ENCODE measurements around the gene ZNF746.
"Not testable (repeated sequence)": the region's sequence is repeated elsewhere in the genome, so short reads cannot be mapped to it uniquely, and the experiment has no call there.

The ZNF746 gene

DNA sequence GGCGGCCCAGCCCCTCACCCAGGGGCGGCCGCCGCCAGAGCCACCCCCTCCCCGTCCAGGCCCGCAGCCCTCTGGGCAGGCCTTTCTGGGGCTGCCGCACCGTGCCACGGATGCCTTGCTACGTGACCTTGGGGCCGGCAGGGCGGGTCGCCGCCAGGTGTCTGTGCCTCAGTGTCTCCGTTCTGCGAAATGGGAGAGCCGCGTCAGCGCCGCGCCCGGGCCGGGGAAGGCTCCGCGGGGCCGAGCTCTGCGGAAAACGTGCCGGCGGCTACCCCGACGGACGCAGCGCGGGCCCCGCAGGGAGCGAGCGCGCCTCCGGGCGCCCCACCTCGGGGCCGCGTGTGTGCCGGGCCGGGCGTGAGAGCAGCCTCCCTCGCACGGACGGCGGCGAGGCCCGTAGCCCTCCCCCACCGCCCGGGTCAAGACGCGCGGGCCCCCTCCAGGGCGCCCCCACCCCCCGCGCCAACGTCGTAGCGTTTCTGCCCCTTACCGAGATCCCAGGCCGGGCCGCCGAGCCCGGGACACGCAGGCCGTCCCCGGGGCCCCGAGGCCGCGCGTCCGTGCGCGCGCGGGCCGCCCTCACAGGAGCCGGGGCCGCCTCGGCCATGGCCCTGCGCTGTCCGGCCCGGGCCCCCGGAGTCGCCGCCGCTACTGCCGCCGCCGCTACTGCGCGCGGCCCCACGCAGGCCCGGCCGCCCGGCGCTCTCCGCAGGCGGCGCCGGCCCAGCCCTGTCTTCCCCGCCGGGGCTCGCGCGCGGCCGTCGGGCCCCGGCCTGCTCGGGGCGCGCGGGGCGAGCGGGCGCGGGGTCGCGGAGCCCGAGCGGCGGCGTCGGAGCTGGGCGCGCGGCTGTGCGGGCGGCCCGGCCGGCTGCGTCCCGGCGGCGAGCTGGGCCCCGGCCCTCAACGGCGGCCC is 37.8 kb downstream of the ZNF746 start:
- in situ Hi-C loops (cut with MboI; ENCODE audit: low sequenced_read_pairs) = no loop called here

DNA sequence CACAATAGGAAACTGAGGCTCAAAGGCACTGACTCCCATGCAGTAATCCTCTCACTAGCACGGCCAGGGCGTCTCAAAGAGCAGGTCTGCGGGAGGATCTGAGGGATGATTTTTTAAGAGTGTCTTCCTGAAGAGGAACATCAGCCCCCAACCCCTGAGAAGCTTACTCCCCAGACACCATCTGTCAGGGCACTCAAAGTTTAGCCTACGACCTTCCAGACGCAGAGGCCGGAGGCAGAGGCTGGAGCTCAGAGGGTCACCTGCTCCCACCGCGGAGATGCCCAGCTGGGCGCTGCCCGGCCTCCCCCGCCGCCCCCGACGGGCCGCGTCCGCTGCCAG is 38.4 kb downstream of the ZNF746 start:
- in situ Hi-C loops (cut with MboI; ENCODE audit: low sequenced_read_pairs) = no loop called here

DNA sequence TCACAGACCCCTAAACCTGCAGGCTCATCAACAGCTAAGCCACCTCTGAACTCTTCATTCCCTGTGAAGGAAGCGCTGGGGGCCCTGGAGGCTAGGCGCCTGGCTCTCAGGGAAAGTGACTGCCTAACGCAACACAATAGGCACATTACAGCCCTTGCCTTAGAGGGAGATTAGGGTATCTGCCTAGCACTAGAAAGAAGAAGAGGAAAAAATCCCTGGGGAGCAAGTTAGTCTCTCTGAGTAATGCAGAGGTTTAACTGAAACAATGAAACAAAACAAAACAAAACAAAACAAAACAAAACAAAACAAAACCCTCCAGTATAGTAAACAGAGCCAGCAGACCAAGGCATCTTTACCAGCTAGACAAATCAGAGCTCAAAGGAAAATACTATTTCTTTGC is 39.4 kb downstream of the ZNF746 start:
- in situ Hi-C loops (cut with MboI; ENCODE audit: low sequenced_read_pairs) = no loop called here

- in situ Hi-C loops (cut with MboI; ENCODE audit: low sequenced_read_pairs) = no loop called here
Observed at GRCh38 chr7:149457766-149458165, 39.8 kb downstream of the ZNF746 start.

- in situ Hi-C loops (cut with MboI; ENCODE audit: low sequenced_read_pairs) = no loop called here
Observed at GRCh38 chr7:149456506-149457421, 40.8 kb downstream of the ZNF746 start.

GRCh38 chr7:149455175-149455950 is 42.2 kb downstream of the ZNF746 start:
- in situ Hi-C loops (cut with MboI; ENCODE audit: low sequenced_read_pairs) = no loop called here

DNA sequence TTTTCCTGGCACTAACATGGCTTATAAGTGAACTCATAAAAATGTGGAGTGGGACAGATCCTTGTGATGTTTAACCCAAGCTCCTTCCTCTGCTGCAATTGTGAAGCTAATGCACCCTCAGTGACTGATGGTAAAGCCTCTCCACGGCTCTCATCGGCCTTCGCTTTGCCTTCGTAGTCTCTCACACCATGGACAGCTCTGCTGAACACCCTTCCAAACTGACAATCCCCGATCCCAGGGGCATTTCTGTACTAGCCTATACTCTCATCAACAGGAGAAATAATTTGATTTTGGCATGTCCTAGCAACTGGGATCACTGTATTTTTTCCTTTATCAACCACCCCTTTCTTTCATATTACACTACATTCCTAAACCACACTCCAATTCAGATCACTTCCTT is 42.9 kb downstream of the ZNF746 start:
- in situ Hi-C loops (cut with MboI; ENCODE audit: low sequenced_read_pairs) = no loop called here

GRCh38 chr7:149454006-149454405 is 43.6 kb downstream of the ZNF746 start:
- in situ Hi-C loops (cut with MboI; ENCODE audit: low sequenced_read_pairs) = no loop called here

DNA sequence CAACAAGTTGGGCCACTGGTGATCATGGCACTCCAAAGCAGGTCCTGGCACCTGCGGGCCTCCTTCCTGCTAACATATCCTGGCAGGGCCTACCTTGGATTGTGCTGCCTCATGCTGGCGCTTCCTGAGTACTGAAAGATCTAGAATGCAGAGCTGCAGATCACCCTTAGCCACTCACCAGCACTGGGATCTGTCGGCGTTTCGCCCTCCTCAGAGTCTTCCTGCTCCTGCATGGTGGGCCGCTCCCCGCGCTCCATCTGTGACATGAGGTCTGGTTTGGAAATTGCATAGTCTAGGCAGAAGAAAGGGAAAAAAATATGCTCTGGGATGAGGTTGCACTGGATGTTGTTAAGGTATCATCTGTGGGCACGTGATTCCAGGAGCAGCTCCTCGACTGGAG is 46.8 kb downstream of the ZNF746 start:
- in situ Hi-C loops (cut with MboI; ENCODE audit: low sequenced_read_pairs) = no loop called here

DNA sequence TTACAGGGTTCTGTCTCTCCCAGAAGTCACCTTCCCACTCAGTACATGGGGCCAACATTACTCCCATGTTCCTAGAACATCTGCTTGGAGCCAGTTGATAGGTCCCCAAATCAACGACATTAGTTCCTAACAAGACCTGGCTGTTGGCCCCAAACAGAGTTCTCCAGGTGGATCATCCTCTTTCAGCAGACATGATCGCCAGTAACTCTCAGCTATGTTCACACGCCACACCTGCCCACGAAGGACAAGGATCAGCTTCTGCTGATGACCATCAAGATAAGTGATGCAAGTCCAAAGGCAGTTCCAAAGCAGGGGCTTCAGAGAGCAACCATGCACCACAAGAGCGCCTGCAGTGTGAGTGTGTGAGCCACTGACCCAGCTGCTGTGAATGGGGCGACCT is 47.7 kb downstream of the ZNF746 start:
- in situ Hi-C loops (cut with MboI; ENCODE audit: low sequenced_read_pairs) = no loop called here

DNA sequence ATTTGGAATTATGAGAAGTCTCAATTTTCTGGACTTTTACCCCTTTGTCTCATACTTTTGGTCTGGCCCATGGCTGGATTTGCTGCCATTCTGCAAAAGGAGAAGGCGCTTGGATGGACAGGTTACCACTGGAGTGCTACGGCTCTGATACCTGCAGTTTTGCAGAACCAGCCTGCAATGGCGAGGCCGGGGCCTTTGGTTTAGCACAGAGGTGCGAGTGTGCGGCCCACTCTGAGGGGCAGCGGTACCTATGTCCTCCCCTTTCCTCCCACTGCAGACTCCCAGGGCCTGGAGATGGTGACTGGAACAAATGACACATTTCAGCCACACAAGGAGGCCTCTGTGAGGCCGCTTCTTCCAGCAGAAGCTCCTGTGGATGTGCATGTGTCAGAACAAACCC is 48.6 kb downstream of the ZNF746 start:
- in situ Hi-C loops (cut with MboI; ENCODE audit: low sequenced_read_pairs) = no loop called here

- in situ Hi-C loops (cut with MboI; ENCODE audit: low sequenced_read_pairs) = not testable (repeated sequence)
Observed at GRCh38 chr7:149446026-149446425, 51.6 kb downstream of the ZNF746 start.

- in situ Hi-C loops (cut with MboI; ENCODE audit: low sequenced_read_pairs) = no loop called here
Observed at GRCh38 chr7:149444287-149444686, 53.3 kb downstream of the ZNF746 start.

GRCh38 chr7:149443523-149443922 is 54.1 kb downstream of the ZNF746 start:
- in situ Hi-C loops (cut with MboI; ENCODE audit: low sequenced_read_pairs) = no loop called here

- in situ Hi-C loops (cut with MboI; ENCODE audit: low sequenced_read_pairs) = no loop called here
Observed at GRCh38 chr7:149442924-149443323, 54.7 kb downstream of the ZNF746 start.

DNA sequence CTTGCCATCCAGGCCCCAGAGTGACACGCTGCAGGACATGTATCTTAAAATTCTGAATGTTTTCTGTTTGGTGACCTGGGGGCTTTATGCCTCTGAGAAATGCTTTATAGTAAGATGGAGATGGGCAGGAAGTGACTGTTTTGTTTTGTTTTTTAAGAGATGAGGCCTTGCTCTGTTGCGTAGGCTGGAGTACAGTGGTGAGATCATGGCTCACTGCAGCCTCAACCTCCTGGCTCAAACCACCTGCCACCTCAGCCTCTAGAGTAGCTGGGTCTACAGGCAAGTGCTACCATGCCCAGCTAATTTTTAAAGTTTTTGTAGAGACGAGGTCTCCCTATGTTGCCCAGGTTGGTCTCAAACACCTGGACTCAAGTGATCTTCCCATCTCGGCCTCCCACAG is 57.4 kb downstream of the ZNF746 start:
- in situ Hi-C loops (cut with MboI; ENCODE audit: low sequenced_read_pairs) = no loop called here

- in situ Hi-C loops (cut with MboI; ENCODE audit: low sequenced_read_pairs) = no loop called here
Observed at GRCh38 chr7:149436358-149436757, 61.3 kb downstream of the ZNF746 start.

GRCh38 chr7:149433124-149433523 is 64.5 kb downstream of the ZNF746 start:
- in situ Hi-C loops (cut with MboI; ENCODE audit: low sequenced_read_pairs) = no loop called here

- in situ Hi-C loops (cut with MboI; ENCODE audit: low sequenced_read_pairs) = no loop called here
Observed at GRCh38 chr7:149432121-149432691, 65.4 kb downstream of the ZNF746 start.

GRCh38 chr7:149431486-149432120 is 66.0 kb downstream of the ZNF746 start:
- in situ Hi-C loops (cut with MboI; ENCODE audit: low sequenced_read_pairs) = no loop called here

Data from hTERT RPE-1 (cell line).